ENCODE data around the gene KLHL6.

KLHL6 gene

DNA sequence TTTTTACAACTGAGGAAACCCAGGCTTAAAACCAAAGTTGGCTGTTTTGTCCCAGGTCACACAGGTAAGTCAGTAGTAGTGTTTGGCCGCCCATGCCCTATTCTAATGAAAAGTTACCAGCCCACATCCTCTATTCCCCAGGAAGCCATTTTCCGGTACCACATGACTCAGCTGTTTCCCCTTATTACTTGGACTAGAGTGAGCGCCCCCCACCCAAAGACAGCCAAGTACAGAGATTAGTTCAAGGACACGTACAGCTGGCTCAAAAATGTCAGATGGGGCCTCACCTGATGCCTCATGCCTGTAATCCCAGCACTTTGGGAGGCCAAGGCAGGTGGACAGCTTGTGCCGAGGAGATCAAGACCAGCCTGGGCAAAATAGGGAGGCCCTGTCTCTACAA, 8.5 kb upstream of the KLHL6 start:
- no peak for DNase-seq

DNA sequence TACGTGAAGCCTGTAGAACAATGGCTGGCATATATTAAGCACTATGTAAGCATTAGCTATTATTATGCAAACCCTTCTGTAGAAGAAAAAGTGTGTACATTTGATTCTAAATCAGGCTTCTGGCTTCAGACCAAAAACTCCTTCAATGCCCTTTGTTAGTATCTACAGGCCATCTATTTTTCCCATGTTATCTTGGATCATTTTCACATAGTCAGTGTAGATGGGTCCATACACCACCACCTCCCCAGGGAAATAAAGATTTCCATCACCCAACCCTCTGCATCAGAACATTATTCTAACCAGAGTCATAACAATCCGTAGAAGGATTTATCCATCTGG, 8.0 kb upstream of the KLHL6 start:
- no peak for DNase-seq

DNA sequence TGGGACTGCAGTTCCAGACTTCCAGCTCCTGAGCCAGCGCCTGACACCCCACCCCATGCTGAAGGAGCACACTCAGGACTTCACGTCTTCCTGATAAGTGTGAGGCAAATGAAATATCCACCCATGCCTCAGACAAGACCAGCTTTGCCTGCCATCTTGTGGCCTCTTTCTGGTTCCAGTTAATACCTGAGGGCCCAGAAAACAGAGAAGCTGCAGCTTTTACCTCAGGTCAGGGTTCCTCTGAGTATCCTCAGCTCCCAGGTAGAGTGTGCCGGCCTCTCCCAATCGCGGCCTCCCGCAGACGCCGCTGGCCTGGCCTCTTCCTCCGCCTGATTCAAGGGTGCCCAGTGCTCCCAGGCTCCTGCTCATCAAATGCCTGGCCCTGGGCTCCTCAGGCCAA, 5.1 kb upstream of the KLHL6 start:
- DNase-seq = peak; percentile 73

DNA sequence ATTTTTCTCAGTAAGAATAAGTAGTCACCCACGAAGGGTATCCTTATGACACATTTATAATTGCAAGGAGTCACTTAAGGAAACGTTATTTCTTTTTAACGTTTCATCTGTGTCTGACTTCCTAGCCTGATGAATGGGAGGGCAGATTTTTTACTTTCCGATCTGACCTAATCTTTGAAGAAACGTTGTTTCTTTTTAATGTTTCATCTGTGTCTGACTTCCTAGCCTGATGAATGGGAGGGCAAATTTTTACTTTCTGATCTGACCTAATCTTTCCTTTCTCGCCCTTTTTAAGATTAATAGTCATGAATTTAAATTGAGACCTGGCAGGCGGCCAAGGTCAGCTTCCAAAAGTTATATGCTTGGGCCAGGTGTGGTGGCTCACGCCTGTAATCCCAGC, 3.0 kb upstream of the KLHL6 start:
- no peak for DNase-seq

DNA sequence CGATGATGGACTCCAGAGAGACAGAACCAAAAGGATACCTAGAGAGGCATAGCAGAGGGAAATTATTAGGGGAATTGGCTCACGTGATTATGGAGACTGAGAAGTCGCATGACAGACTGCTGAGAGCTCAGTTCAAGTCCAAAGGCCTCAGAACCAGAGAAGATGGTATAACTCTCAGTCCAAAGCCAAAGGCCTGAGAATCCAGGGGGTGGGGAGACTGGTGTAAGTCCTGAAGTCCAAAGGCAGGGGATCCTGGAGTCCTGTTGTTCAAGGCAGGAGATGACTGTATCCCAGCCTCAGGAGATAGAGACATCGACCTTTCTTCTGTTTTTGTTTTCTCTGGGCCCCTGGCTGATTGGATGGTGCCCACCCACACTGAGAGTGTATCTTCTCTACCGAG, 1.2 kb upstream of the KLHL6 start:
- no peak for DNase-seq

DNA sequence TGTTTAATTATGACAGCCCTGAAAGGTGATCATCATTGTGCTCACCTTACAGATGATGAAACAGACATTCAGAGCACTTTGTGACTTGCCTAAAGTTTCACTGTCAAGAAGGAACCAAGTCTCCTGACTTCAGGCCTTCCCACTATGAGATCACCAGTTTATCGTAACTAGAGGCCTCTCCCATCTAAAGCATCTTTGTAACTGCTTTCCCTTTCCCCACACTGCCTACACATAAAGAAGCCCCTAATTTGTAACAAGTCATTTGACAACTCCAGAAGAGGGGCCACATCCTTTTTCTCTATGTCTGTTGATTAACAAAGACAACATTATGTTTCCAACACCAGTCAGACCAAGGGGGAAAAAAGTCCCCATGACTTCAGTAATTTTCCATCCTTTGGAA, 1.1 kb downstream of the KLHL6 start:
- DNase-seq = peak; percentile 69

DNA sequence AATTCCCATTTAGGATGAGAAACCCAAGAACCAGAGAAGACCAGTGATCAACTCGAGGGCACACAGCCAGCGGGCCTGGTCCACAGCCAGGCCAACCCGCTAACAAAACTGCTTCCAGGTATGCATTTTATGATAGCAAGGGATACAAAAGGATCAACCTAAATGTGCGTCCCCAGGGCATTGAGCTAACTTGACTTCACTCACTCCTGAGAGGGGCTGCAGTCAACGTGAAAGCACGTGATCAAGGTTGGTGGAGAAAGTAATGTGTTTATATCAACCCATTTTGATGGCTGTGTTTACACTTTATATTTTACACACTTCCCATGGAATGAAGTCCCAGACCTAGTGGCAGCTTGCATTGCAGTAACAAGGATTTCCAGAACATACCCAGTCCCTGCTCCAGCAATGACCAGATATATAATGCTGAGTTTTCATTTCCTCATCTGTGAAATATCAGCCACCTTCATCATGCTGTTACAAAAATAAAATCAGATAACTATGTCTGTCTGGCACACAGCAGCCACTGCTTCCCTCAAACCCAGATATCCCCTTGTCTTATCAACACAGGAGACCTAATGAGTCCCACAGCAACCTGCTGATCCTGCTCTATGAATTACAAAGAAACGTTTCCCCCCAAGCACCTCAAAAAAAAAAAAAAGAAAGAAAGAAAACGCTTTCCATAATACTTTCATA, 2.0 kb downstream of the KLHL6 start:
- DNase-seq = peak; percentile 69

DNA sequence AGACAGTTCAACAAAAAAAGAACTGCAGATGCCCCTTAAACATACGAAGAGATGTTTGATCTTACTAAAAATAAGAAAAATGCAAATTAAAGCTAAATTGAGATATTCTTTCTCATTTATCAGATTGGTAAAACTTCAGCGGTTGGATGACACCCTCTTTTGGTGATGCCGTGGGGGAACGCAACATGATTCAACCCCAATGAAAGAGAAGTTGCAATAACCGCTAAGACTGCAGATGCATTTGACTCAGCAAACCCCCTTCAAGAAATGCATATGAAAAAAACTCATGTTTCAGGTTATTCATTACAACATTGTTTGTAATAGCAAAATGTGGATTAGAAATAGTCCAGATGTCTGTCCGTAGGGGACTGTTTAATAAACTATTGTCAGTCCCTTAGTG, 3.6 kb downstream of the KLHL6 start:
- no peak for DNase-seq

DNA sequence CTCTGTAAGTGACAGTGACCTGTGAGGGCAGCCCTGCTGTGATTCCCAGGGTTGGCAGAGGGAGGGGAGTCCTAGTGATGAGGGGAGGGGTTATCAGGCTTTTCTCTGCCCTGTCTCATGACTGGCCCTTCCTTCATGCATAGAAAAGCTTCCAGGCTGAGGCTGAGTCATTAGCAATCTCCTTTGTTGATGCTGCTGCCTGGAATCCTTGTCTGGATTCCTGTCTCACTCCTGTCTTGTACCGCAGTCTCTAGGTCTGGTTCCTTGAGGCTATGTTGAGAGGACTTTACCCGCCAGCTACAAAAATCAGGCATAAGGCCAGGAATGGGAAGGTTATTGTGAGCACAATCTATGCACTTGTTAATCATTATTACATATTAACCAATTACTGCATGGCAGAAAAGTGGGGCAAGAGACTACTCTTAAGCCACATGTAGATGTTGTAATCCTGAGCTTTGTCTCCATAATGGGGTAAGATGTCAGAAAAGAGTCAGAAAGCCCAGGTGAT, 7.2 kb downstream of the KLHL6 start:
- DNase-seq = no peak

DNA sequence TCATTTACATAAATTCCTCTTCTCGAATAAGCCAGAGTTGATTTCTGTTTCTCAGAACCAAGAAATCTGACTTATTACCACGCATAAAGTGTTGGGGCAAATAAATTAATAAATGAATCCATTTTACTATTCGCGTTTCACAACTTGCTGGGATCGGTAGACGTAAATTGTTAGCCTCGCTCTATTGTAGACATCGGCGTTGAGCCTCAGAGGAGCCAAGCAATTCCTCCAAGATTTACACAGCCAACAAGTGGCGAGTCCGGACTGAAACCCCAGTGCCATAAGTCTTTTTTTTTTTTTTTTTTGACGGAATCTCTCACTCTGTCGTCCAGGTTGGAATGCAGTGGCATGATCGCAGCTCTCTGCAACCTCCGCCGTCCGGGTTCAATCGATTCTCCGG, 8.9 kb downstream of the KLHL6 start:
- no peak for DNase-seq

DNA sequence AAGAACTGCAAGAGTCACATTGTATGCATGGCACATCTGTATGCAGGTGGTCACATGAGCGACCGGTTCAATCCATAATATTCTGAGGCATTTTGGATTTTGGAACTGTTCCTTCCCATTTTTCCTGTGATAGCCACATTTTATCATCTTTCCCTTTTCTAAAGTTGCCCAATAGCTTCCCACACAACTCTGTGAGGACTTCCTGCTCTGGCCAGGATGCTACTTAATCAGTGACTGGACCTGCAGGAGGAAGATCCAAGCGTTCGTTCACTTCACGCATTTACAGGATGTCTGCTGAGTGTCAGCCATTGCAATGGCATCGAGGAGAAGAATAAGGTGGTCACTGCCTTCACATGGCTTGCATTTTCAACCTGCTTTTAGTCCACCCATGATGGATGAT, 9.8 kb downstream of the KLHL6 start:
- no peak for DNase-seq

DNA sequence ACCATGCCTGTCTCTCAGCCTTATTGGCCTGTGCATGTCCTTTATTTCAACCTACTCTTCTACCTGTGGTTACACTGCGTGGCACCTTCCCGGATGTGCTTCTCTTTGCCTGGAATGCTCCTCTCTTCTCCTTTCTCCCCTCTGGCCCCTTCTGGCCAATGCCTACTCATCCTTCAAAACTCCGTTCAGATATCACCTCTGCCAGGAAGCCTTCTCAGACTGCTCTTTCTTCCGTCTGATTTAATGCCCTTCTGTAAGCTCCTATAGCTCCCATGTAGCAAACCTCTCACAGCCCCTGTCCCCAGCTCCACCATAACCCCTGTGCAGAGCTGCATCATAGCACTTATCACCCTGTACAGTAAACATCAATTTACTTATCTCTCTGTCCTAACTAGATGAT, 13.2 kb downstream of the KLHL6 start:
- DNase-seq = no peak

DNA sequence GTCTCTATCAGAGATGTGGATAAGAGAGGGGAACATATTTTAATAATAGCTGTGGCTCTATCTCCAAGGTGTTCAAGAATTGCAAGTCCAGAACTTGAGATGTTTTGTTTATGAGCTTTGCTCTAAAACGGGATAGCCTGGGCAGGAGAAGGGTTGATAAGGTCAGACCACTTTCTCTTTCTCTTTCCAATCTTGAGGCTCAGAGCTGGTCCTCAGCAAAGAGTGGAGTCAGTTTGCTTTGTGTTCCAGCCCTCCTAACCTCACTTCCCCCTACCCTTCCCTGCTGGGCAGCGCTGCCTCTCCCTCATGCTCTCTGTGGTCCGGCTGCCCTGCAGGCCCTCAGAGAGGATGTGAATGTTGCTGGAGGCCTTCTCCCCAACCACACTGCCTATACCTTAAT, 13.8 kb downstream of the KLHL6 start:
- DNase-seq = peak; percentile 53

DNA sequence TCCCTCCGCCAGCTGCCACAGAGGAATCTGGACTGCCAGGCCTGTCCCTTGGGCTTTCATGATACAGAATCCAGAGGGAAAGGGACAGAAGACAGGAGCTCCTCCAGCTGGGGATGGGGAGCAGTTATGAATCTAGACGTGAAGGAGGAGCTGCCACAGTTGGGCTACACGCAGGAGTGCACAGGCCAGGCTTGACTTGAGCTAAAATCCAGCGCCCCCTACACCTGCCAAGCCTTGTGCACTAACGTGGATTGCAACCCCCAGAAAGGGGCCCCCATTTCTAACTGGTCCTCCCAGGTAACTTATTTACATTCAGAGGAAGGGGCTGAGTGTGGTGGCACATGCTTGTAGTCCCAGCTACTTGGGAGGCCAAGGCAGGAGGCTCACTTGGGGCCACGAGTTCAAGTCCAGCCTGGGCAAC, 14.3 kb downstream of the KLHL6 start:
- DNase-seq = no peak

DNA sequence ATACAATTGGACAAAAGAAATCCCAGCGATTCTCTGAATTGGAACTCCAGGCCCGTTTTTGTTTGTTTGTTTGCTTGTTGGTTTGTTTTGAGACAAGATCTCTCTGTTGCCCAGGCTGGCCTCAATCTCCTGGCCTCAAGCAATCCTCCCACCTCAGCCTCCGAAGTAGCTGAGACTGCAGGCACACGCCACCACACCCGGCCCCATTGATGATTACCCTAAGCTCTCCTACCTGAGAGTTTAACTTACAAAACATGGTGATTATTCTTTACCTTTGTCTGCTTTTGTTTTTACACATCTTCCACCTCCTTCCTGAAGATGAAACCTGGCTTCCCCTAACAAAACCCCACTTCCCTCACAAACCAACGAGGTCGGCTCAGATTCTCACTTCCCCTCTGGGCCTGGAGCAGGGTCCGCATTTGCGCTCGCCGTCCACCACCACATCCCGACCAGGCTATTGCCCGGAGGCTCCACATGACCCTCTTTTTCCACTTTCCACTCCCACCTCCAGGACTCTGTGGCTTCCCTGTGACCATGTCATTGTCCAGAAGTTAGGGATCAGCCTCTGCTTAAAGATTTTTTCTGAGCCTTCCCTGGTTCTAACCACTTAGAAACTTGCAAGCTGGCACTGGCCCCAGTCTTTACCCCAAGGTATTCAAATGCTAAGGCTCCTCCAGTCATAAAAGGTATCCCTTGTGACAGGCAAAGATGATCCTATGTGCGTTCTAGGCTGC, 14.8 kb downstream of the KLHL6 start:
- DNase-seq = no peak

DNA sequence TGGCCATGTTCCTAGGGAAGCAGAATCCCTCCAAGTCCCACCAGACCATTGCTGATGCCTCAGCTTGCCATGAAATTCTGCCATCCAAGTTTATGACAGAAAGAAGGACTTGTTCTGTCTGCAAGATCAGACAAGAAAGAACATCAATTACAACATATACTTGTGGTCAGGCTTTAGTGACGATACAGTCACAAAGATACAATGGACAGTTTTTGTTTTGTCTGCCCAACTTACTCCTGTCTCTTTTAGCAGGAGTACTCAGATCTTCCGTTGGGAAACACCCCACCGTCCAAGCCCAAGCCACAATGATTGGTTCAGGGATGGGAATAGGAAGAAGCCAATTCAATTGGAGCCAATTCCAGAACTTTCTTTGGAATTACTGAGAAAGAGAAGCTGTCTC, 15.7 kb downstream of the KLHL6 start:
- no peak for DNase-seq

DNA sequence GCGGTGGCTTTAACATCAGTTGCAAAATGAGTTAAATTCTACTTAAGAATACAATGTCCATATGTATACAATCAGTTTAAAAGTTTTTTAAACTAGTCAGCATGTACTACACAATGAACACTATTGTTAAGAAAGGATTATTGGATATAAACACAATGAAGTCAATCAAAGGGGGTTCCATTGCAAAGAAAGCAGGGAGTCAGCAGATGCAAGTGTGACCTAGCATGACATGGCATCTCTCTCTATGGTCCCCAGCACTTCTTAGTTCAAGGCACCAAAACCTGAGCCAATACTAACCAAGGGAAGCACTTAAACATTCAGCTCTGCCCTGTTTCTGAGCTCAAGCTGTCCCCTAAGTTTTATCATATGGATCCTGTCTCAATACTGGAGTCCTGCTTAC, 17.0 kb downstream of the KLHL6 start:
- DNase-seq = no peak

DNA sequence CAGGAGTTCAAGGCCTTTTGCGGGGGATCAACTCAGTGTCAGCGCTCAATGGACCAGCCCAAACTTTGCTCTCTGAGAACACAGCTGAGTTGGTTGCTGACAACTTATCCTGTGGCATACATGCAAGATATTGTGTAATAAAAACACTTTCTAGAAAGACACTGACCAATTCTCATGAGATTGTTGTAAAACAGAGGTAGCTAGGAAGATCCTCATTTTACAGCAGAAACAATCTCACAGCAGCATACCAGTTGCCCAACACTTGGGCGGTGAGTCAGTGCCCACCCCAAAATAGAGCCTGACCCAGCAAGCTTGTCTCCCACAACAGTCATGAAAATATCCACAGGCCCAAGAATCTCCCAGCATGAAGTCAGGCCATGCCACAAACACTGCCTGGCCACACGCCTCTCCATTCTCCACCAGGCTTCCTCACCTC, 18.2 kb downstream of the KLHL6 start:
- no peak for DNase-seq

DNA sequence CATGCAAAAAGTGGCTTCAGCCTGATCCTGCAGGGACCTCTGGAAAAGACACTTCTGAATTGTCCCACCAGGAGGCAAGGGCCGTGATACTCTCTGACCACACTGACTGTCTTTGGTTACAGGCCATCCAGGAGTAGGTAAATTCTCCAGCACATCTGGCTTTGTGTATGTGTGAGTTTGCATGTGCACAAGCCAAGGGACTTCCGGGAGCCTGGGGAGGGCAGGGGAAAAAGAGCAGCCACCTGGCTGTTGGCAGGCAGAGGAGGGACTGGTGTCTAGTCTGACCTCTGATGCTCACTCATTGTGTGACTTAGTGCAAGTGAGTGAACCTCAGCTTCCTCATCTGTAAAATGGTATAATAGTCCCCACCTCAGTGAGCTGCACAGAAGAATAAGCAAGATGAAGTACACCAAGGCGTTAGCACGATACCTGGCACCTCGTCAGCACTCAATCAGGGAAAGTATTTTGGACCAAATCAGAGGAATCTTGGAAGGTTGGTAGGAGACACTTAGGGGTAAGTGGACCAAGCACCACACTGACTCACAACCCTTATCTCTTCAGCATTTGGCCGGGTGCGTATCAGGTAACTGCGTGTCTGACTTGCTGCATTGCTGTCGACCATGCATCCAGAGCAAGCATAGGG, 19.1 kb downstream of the KLHL6 start:
- no peak for DNase-seq

DNA sequence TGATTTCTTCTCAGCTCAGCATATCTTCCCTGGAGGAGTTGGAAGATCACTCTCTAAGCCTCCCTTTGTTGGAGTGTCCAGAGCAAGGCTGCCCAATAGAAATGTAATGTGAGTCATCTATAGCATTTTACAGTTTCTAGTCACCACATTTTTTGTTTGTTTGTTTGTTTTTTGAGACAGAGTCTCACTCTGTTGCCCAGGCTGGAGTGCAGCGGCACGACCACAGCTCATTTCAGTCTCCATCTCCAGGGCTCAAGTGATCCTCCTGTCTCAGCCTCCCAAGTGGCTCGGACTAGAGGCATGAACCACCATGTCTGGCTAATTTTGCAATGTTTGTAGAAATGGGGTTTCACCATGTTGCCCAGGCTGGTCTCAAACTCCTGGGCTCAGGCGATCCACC, 21.3 kb downstream of the KLHL6 start:
- no peak for DNase-seq

DNA sequence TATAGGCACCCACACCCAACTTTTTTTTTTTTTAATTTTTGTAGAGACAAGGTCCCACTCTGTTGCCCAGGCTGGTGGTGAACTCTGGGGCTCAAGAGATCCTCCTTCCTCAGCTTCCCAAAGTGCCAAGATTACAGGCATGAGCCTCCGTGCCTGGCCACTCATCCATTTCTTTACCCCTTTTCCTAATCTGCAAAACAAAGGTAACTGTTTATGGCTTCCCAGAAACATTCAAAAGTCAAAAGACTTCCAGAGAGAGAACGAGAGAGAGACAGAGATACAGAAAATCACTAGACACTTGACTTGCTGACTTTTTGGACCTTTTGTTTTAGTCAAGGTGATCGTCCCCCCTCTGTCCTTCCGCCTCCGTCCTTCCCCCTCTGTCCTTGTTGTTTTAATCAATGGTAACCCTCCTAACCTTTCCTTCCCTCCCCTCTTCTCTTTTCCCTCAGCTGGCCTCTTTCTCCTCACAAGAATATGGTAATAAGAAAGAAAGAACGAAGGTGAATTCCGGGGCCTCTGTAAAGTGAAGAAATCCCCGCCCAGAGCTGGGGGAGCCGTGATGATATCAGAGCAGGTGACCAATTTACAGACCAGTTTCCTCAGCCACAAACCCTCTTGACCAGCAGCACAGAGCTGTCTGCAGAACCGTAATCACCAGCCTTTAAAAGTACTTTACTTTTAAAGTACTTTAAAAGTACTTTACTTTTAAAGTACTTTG, 21.9 kb downstream of the KLHL6 start:
- no peak for DNase-seq

DNA sequence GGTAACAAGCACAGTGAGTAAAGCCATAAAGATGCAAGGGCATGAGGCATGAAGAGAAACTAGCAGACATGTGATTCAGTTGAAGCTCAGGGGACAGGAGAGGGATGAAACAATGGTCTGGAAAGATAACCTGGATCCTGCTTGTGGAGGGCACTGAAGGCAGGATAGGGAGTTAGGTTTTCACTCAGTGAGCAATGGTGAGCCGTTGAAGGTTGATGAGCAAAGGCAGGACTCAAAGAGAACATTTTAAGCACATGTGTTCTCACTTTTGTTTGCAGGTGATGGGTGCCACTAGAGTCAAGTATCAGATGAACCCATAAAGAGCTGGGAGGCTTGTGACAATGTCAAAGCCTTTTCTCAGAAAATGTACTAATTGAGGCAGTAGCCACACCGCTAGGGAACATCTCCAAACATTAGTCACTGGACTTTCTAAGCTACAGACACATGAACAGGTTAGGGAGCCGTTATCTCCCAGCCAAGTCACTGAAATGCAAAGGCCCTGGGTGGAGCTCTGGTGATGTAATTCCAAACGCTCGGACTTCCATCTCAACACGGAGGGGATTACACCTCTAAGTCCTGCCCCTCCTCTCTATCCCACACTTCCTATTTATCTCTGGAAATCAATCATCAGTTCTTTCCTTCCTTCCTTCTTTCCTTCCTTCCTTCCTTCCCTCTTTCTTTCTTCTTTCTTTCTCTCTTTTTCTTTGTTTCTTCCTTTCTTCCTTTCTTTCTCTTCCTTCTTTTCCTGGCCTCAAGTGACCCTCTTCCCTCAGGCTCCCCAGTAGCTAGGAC, 22.7 kb downstream of the KLHL6 start:
- no peak for DNase-seq

DNA sequence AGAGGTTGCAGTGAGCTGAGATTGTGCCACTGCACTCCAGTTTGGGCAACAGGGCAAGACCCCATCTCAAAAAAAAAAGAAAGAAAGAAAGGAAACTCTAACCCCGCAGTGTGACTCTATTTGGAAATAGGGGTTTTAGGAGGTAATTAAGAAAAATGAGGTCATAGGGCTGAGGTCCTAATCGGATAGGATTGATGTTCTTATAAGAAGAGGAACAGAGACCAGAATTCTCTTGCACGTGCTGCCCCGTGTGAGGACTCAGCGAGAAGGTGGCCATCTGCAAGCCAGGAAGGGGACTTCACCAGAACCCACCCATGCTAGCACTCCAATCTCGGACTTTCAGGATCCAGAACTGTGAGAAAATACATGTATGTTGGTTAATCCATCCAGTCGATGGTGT, 25.8 kb downstream of the KLHL6 start:
- DNase-seq = no peak
